Activated naive CD8-positive, alpha-beta T cell (primary cell): Measurements from ENCODE around the gene RNH1.

Experiments used
- H3K27ac Mint-ChIP-seq: one replicate; pipeline ENCODE4 v1.8.0; 2021; ENCODE audit warnings: mixed read lengths
- H3K27me3 Mint-ChIP-seq: one replicate; pipeline ENCODE4 v1.8.0; 2021; ENCODE audit warnings: mixed read lengths
- H3K36me3 Mint-ChIP-seq: one replicate; pipeline ENCODE4 v1.8.0; 2021; ENCODE audit warnings: mixed read lengths
- H3K4me1 Mint-ChIP-seq: one replicate; pipeline ENCODE4 v1.8.0; 2021; ENCODE audit warnings: low read depth, mixed read lengths
- H3K4me3 Mint-ChIP-seq: one replicate; pipeline ENCODE4 v1.8.0; 2021; ENCODE audit warnings: mild to moderate bottlenecking, mixed read lengths
- H3K9me3 Mint-ChIP-seq: one replicate; pipeline ENCODE4 v1.8.0; 2021; ENCODE audit warnings: low read depth, mixed read lengths

RNH1 gene

DNA sequence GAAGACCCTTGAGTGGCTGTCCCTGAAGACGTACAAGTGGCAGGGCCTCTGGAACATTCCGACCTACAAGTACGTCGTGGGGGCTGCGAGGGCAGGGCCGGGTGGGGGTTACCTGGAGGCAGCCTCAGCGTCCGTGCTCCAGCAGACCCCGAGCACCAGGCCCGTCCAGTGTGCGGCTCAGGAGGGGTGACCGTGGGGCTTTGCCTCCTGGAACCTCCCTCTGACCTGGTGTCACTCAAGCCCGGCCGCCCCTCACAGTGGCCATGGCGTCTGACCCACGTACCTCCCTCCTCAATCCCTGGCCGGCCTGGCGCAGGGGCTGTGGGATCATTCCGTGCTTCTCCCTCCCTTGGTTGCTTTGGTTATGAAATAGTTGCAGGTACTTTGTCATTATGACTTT is 18.5 kb downstream of the RNH1 start:
- H3K27ac Mint-ChIP-seq, result no peak overlapping the region
- no peaks in the 10 kb centered on the region for H3K36me3 Mint-ChIP-seq
- no peaks in the 10 kb centered on the region for H3K9me3 Mint-ChIP-seq
- H3K4me3 Mint-ChIP-seq, result no peak overlapping the region
- H3K27me3 Mint-ChIP-seq, result no peaks in the 10 kb centered on the region
- no peaks in the 10 kb centered on the region for H3K4me1 Mint-ChIP-seq

DNA sequence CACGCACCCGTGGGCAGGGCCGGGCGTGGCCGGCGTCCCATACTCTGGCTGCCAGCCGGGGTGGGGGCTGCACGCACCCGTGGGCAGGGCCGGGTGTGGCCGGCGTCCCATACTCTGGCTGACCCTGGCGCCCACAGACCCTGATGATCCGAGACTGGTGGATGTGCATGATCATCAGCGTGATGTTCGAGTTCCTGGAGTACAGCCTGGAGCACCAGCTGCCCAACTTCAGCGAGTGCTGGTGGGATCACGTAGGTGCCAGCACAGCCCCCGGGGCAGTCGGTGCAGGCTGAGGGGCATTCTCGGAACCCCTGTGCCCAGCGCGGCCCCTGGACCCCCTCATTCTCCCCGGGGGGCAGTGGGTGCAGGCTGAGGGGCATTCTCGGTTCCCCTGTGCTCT is 19.0 kb downstream of the RNH1 start:
- H3K4me1 Mint-ChIP-seq, result no peaks in the 10 kb centered on the region
- no peaks in the 10 kb centered on the region for H3K27me3 Mint-ChIP-seq
- H3K36me3 Mint-ChIP-seq, result no peaks in the 10 kb centered on the region
- H3K9me3 Mint-ChIP-seq, result no peaks in the 10 kb centered on the region
- no peak overlapping the region for H3K4me3 Mint-ChIP-seq
- H3K27ac Mint-ChIP-seq, result no peak overlapping the region

DNA sequence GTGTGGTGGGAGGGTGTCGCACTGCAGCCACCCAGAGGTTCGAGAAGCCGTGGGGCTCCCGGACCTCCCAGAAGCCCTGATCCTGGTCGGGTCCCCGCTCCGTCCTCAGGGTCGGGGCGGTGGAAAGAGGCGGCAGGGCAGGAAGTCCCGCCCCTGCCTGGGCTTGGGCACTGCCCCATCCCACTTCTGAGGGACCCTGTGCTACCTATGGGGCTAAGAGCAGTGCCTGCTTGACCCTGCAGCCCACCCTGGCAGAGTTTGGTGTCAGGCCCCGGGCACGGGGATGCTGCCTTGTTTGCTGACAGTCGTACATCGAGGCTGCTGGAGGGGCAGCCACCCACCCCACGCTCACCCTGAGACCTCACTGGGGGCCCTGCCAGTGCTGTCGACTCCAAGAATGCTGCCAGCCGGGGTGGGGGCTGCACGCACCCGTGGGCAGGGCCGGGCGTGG is 19.4 kb downstream of the RNH1 start:
- Mint-ChIP-seq H3K36me3 (no peaks in the 10 kb centered on the region), H3K27me3 (no peaks in the 10 kb centered on the region), H3K27ac (no peak overlapping the region), H3K4me3 (no peak overlapping the region), H3K9me3 (no peaks in the 10 kb centered on the region), H3K4me1 (no peaks in the 10 kb centered on the region)

DNA sequence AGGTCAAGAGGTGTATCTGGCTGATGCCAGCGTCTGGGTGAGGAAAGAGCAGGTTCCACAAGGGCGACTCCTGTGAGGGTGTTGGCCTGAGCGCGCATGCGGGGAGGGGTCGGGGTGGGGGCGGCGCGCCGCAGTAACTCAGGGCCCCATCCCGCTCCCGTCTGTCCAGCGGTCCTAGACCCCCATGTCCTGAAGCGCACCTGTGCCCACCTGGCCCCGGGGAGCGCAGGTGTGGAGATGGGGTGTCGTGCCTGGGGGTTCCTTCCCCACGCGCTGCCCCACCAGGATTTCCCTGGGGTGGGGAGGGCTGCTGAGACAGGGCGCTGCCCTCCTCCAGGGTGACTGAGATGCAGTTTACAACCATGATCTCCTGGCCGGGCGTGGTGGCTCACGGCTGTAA is 20.9 kb downstream of the RNH1 start:
- H3K4me3 Mint-ChIP-seq, result no peak overlapping the region
- no peak overlapping the region for H3K27ac Mint-ChIP-seq
- no peaks in the 10 kb centered on the region for H3K36me3 Mint-ChIP-seq
- no peaks in the 10 kb centered on the region for H3K9me3 Mint-ChIP-seq
- no peaks in the 10 kb centered on the region for H3K27me3 Mint-ChIP-seq
- no peaks in the 10 kb centered on the region for H3K4me1 Mint-ChIP-seq

DNA sequence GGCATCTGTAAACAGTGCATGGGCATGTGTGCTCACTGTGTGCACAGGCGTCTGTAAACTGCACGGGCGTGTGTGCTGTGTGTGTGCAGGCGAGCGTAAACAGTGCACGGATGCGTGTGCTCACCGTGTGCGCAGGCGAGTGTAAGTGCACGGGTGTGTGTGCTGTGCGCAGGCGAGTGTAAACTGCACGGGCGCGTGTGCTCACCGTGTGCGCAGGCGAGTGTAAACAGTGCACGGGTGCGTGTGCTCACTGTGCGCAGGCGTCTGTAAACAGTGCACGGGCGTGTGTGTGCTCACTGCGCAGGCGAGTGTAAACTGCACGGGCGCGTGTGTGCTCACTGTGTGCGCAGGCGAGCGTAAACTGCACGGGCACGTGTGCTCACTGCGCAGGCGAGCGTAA is 22.4 kb downstream of the RNH1 start:
- Mint-ChIP-seq H3K4me3 (no peak overlapping the region), H3K36me3 (no peaks in the 10 kb centered on the region), H3K4me1 (no peaks in the 10 kb centered on the region), H3K27ac (no peak overlapping the region), H3K27me3 (no peaks in the 10 kb centered on the region), H3K9me3 (no peaks in the 10 kb centered on the region)

DNA sequence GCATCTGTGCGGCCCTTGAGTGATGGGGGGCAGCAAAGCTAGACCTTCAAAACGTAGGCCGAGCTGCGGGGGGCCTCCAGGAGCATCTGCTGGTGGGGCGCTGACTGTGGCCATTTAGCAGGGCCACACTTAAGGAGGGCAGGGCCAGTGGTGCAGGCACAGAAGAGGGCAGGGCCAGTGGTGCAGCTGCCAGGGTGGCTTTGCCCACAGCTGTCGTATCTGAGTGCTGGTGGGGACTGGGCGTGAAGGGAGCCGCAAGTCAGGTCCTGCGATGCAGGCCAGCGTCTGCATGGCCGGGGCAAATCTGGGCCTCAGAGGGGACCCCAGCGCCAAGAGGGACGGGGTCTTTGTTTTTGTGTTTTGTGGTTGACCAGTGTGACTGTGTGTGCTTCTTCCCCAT is 27.7 kb downstream of the RNH1 start:
- H3K9me3 Mint-ChIP-seq, result no peaks in the 10 kb centered on the region
- no peak overlapping the region for H3K4me3 Mint-ChIP-seq
- H3K27ac Mint-ChIP-seq, result no peak overlapping the region
- H3K36me3 Mint-ChIP-seq, result no peaks in the 10 kb centered on the region
- no peaks in the 10 kb centered on the region for H3K4me1 Mint-ChIP-seq
- H3K27me3 Mint-ChIP-seq, result no peaks in the 10 kb centered on the region

DNA sequence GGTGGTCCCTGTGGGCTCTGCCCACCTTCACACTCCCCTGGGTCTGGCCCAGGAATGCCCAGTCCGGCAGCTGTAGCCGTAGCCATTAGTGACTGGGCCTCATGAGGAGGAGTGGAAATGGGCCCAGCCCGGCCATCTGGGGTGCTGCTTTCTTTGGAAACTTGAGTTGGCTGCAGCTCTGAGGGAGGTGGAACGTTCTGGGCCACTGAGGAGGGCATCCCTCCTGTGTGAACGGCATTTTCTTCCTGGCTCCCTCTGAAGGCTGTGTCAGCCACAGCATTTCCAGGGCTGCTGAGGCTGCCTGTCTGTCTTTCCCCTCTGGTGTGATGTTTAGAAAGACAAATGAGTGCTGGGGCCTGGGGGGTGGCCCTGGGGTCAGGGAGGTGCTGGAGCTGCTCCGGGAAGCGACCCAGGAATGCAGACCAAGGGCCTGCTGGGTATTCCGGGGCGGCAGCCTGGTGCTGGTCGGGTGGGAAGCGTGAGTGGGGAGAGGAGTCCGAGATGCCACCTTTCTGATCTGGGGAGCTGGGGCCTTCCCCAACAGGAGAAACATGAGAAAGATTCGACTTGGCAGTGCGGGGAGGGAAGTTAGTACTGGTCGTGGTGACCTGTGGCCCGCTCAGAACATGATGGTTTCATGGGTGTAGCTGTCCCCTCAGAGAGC is 29.9 kb downstream of the RNH1 start:
- no peaks in the 10 kb centered on the region for H3K9me3 Mint-ChIP-seq
- no peak overlapping the region for H3K4me3 Mint-ChIP-seq
- no peaks in the 10 kb centered on the region for H3K4me1 Mint-ChIP-seq
- H3K27ac Mint-ChIP-seq, result no peak overlapping the region
- no peaks in the 10 kb centered on the region for H3K27me3 Mint-ChIP-seq
- no peaks in the 10 kb centered on the region for H3K36me3 Mint-ChIP-seq

DNA sequence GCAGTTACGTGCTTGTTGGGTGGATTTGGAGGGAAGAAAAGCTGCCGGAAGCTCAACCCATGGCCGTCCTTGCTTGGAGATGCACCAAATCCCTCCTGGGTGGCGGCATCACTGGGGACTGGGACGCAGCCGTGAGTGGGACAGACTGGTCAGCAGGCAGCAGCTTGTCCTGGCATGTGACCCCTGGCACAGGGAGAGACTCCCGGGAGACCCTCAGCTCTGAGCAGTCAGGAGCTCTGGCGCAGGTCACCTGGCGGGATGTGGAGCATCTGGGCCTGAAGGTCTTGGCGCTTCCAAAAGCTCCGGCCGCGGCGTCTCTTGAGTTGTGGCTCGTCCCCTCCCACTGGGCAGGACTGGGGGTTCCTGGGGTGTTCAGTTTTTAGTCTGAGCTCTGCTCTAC is 30.6 kb downstream of the RNH1 start:
- H3K4me3 Mint-ChIP-seq, result no peak overlapping the region
- no peaks in the 10 kb centered on the region for H3K27me3 Mint-ChIP-seq

DNA sequence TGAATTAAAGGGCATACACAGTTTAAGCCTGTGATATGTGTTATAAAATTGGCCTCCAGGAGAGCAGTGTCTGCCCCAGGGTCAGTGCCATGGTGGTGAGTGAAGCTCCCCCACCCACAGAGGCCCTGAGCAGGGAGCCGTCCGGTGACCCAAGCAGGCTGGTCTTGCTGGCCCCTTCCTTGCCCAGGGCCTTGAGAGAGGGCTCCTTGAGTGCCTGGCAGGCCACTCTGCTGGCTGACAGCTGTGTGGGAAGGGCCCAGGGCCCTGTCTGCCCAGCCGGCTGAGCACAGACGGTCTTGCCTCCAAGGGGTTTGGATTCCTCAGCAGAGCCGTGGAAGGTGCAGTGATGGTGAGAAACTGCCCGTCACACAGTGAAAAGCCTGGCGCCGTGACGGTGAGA is 31.1 kb downstream of the RNH1 start:
- H3K4me3 Mint-ChIP-seq, result no peak overlapping the region
- H3K27ac Mint-ChIP-seq, result no peak overlapping the region
- H3K9me3 Mint-ChIP-seq, result no peaks in the 10 kb centered on the region
- H3K36me3 Mint-ChIP-seq, result no peaks in the 10 kb centered on the region
- H3K27me3 Mint-ChIP-seq, result no peaks in the 10 kb centered on the region
- no peaks in the 10 kb centered on the region for H3K4me1 Mint-ChIP-seq

More for the DNA sequence above, 30.6 kb downstream of the RNH1 start:
- Mint-ChIP-seq H3K36me3 (no peaks in the 10 kb centered on the region), H3K27ac (no peak overlapping the region), H3K9me3 (no peaks in the 10 kb centered on the region), H3K4me1 (no peaks in the 10 kb centered on the region)

DNA sequence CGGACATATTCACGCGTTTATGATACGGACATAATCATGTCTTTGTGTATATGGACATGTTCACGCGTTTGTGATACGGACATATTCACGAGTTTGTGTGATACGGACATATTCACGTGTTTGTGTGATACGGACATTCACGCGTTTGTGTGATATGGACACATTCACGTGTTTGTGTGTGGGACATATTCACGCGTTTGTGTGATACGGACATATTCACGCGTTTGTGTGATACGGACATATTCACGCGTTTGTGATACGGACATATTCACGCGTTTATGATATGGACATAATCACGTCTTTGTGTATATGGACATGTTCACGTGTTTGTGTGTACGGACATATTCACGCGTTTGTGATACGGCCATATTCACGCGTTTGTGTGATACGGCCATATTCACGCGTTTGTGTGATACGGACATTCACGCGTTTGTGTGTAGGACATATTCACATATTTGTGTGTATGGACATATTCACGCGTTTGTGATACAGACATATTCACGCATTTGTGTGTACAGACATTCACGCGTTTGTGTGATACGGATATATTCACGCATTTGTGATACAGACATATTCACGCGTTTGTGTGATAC is 32.0 kb downstream of the RNH1 start:
- Mint-ChIP-seq H3K9me3 (no peaks in the 10 kb centered on the region), H3K27ac (no peak overlapping the region), H3K27me3 (no peaks in the 10 kb centered on the region), H3K36me3 (no peaks in the 10 kb centered on the region), H3K4me1 (no peaks in the 10 kb centered on the region), H3K4me3 (no peak overlapping the region)

DNA sequence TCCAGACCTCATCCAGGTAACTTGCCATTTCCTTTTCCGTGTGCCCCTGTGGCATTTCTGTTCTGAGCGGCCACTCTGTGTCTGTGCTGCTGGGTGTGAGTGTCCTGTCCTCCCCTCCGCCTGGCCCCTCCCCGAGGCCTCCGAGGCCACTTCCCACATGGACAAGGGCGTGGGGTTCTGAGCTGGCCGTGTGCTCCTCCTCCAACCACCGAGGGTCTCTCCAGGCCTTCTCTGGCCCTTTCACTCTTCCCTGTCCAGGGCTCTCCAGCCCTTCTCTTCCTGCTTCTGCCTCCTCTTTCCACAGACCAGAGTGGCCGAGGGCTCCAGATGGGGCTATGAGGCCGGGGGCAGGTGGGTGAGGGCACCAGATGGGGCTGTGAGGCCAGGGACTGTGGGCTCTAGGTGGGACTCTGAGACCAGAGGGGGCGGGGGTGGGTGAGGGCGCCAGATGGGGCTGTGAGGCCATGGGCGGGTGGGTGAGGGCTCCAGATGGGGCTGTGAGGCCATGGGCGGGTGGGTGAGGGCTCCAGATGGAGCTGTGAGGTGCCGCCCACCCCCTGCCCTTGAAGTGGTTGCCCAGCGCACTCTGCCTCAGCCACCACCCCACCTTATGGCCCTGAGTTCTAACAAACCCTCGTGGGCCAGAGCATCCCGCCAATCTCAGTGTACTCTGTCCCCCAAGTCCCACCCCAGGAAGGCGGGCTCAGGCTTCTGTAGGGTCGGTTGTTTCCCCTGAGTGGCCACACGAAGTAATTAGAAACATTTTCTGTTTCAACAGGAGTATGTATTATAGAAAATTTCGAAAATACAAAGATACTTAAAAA is 32.9 kb downstream of the RNH1 start:
- H3K27ac Mint-ChIP-seq, result no peak overlapping the region
- H3K27me3 Mint-ChIP-seq, result no peaks in the 10 kb centered on the region
- H3K4me1 Mint-ChIP-seq, result no peaks in the 10 kb centered on the region
- no peaks in the 10 kb centered on the region for H3K9me3 Mint-ChIP-seq
- no peaks in the 10 kb centered on the region for H3K36me3 Mint-ChIP-seq
- H3K4me3 Mint-ChIP-seq, result no peak overlapping the region

DNA sequence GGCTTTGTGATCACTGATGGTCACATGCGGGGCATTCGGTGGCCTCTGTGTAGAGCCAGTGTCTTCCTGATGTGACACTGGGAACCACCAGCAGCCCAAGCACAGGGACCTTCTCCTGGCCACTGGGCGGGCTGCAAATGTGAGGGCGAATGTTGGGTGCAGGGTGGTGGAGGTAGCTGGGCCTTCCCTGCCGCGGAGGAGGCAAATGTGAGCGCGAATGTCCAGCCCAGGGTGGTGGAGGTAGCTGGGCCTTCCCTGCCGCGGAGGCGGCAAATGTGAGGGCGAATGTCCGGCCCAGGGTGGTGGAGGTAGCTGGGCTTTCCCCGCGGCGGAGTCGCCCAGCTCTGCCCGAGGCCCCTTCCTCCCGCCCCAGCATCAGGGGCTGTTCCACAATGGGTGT is 33.6 kb downstream of the RNH1 start:
- no peaks in the 10 kb centered on the region for H3K9me3 Mint-ChIP-seq
- no peak overlapping the region for H3K27ac Mint-ChIP-seq
- no peaks in the 10 kb centered on the region for H3K36me3 Mint-ChIP-seq
- no peaks in the 10 kb centered on the region for H3K27me3 Mint-ChIP-seq
- no peak overlapping the region for H3K4me3 Mint-ChIP-seq
- no peaks in the 10 kb centered on the region for H3K4me1 Mint-ChIP-seq

DNA sequence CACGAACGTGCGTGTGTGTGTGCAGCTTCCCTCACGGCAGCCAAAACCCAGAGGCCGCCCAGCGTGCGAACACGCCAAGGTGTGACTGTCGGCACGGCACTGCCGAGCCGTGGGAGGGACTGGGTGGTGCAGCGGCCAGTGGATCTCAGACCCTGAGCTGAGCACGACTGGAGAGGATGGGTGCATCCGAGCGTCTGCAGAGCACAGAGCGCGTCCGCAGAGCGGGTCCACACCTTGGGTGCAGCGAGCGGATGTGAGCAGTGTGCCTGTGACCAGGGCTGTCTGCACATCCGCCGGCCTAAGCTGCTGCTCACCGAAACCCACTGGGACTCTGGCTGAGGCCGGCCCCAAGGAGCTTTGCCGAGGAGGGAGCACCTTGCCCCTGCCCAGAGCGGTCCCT is 34.2 kb downstream of the RNH1 start:
- H3K9me3 Mint-ChIP-seq, result no peaks in the 10 kb centered on the region

DNA sequence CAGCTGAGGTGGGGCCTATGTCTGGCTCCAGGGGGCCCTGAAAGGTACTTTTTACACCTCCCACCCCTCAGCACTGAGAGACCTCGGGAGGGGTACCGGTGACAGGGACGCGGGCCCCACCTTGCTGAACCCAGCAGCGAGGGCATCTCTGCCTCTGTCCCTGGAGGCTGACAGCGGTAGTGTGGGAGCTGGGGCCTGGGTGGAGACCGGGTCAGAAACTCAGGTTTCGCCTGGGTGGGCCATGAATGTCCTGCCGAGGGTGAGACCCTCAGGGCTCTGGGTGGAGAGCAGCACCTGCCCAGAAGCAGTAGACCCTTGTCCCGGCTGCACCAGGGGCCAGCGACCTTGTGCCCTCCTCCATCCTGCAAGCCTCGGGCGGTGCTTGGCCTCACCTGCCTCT is 34.8 kb downstream of the RNH1 start:
- H3K27ac Mint-ChIP-seq, result no peak overlapping the region
- H3K9me3 Mint-ChIP-seq, result no peaks in the 10 kb centered on the region
- H3K36me3 Mint-ChIP-seq, result no peaks in the 10 kb centered on the region
- H3K4me1 Mint-ChIP-seq, result no peaks in the 10 kb centered on the region
- H3K4me3 Mint-ChIP-seq, result no peak overlapping the region
- no peaks in the 10 kb centered on the region for H3K27me3 Mint-ChIP-seq

More for the DNA sequence above, 34.2 kb downstream of the RNH1 start:
- H3K4me3 Mint-ChIP-seq, result no peak overlapping the region
- no peaks in the 10 kb centered on the region for H3K36me3 Mint-ChIP-seq
- no peak overlapping the region for H3K27ac Mint-ChIP-seq
- H3K4me1 Mint-ChIP-seq, result no peaks in the 10 kb centered on the region
- no peaks in the 10 kb centered on the region for H3K27me3 Mint-ChIP-seq

DNA sequence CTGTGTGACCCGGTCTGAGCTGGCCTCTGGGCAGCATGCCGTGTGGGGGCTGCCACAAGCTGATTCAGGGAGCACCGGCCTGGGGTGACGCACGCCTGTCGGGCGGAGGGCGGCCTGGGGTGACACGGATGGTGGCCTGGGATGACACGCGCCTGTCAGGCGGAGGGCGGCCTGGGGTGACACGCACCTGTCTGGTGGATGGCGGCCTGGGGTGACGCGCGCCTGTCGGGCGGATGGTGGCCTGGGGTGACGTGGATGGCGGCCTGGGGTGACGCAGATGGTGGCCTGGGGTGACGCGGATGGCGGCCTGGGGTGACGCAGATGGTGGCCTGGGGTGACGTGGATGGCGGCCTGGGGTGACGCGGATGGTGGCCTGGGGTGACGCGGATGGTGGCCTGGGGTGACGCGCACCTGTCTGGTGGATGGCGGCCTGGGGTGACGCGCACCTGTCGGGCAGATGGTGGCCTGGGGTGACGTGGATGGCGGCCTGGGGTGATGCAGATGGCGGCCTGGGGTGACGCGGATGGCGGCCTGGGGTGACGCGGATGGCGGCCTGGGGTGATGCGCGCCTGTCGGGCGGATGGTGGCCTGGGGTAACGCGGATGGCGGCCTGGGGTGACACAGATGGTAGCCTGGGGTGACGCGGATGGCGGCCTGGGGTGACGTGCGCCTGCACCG is 35.4 kb downstream of the RNH1 start:
- Mint-ChIP-seq H3K4me3 (no peak overlapping the region), H3K27me3 (no peaks in the 10 kb centered on the region), H3K9me3 (no peaks in the 10 kb centered on the region), H3K36me3 (no peaks in the 10 kb centered on the region), H3K4me1 (no peaks in the 10 kb centered on the region), H3K27ac (no peak overlapping the region)
